SK-N-SH (cell line): Measurements from ENCODE around the gene LILRB4. TPM values are rescaled to one million over a fixed set of nuclear protein-coding genes. Genes with fewer than 3 reads are reported as not detected.

Experiments
- CTCF ChIA-PET: fragments of 300-600, 350-600 bp; formaldehyde crosslinking; extraction: SDS; loops from one replicate; lab custom pipeline; 2021; lab: Yijun Ruan, JAX
- POLR2A ChIA-PET: fragments of 350-600 bp; sonication (Branson Sonifier 250); formaldehyde crosslinking; extraction: SDS; loops from one replicate; lab custom pipeline; 2020; ENCODE audit warnings: antibody characterized with exemption, inconsistent platforms; lab: Yijun Ruan, JAX
- DNase-seq: peaks from one replicate; pipeline ENCODE4 v3.0.0; 2012
- H2AFZ ChIP-seq: fragments of 200-600 bp; sonication (generic); 2 replicates; pipeline ENCODE4 v1.8.1; 2016; ENCODE audit warnings: antibody characterized with exemption, mild to moderate bottlenecking, low read depth
- H3F3A ChIP-seq: fragments of 200-600 bp; sonication (generic); replicated peaks from 2 replicates; pipeline ENCODE3; 2016; ENCODE audit warnings: antibody characterized with exemption, mild to moderate bottlenecking; ENCODE audit not compliant: insufficient read depth
- H3K27ac ChIP-seq, 2 experiments: fragments of 200-500 bp in 1 of 2; fragments of 200-600 bp in 1 of 2; sonication (Bioruptor generic) in 1 of 2; sonication (generic), shearing (Covaris generic) in 1 of 2; 2 replicates each; pipeline versions ENCODE4 v1.5.1 to v1.6.1; 2014 to 2016; ENCODE audit warnings: low read depth in 2 of 2, inconsistent platforms in 1 of 2, low read length in 1 of 2, mild to moderate bottlenecking in 1 of 2, mixed read lengths in 1 of 2
- H3K27me3 ChIP-seq: fragments of 200-600 bp; sonication (generic), shearing (Covaris generic); 2 replicates; pipeline ENCODE4 v1.6.1; 2016; ENCODE audit warnings: mixed run types; ENCODE audit not compliant: insufficient read depth
- H3K36me3 ChIP-seq, 2 experiments: fragments of 200-500 bp in 1 of 2; fragments of 200-600 bp in 1 of 2; sonication (Bioruptor generic) in 1 of 2; sonication (generic) in 1 of 2; replicated peaks in 1 of 2; 2 replicates each; pipeline versions ENCODE3 to v1.5.1; 2014 to 2016; ENCODE audit warnings: low read length in 1 of 2, mild to moderate bottlenecking in 1 of 2; ENCODE audit not compliant: insufficient read depth in 2 of 2, control insufficient read depth in 1 of 2
- H3K4me1 ChIP-seq, 2 experiments: fragments of 200-500 bp in 1 of 2; fragments of 200-600 bp in 1 of 2; sonication (Bioruptor generic) in 1 of 2; sonication (generic), shearing (Covaris generic) in 1 of 2; 2 replicates each; pipeline versions ENCODE4 v1.5.1 to v1.6.1; 2014 to 2016; ENCODE audit warnings: low read depth in 1 of 2, low read length in 1 of 2, mixed run types in 1 of 2; ENCODE audit not compliant: insufficient read depth in 2 of 2, control insufficient read depth in 1 of 2
- H3K4me2 ChIP-seq: fragments of 200-600 bp; sonication (generic), shearing (Covaris generic); 2 replicates; pipeline ENCODE4 v1.6.1; 2017; ENCODE audit warnings: mixed run types
- H3K4me3 ChIP-seq, 2 experiments: fragments of 200-500 bp in 1 of 2; fragments of 200-600 bp in 1 of 2; sonication (Bioruptor generic) in 1 of 2; sonication (generic), shearing (Covaris generic) in 1 of 2; 2 replicates each; pipeline versions ENCODE4 v1.5.1 to v1.8.1; 2014 to 2016; ENCODE audit warnings: low read depth in 2 of 2, inconsistent platforms in 1 of 2, low read length in 1 of 2, mild to moderate bottlenecking in 1 of 2, mixed read lengths in 1 of 2, moderate library complexity in 1 of 2
- H3K79me2 ChIP-seq: fragments of 200-600 bp; sonication (generic); 2 replicates; pipeline ENCODE4 v1.8.1; 2017; ENCODE audit warnings: mild to moderate bottlenecking; ENCODE audit not compliant: insufficient read depth
- H3K9ac ChIP-seq: fragments of 200-600 bp; sonication (generic); 2 replicates; pipeline ENCODE4 v1.6.1; 2017; ENCODE audit warnings: mixed run types
- H3K9me2 ChIP-seq: fragments of 200-600 bp; sonication (generic); 2 replicates; pipeline ENCODE4 v1.6.1; 2017; ENCODE audit warnings: mixed run types
- H3K9me3 ChIP-seq: fragments of 200-600 bp; sonication (generic); 2 replicates; pipeline ENCODE4 v1.6.1; 2017; ENCODE audit warnings: mixed run types, mild to moderate bottlenecking, moderate library complexity
- H4K20me1 ChIP-seq: fragments of 200-600 bp; sonication (generic); 2 replicates; pipeline ENCODE4 v1.6.1; 2017; ENCODE audit warnings: mild to moderate bottlenecking, mixed run types; ENCODE audit not compliant: insufficient read depth
- CTCF ChIP-seq: fragments of 200-600 bp; sonication (generic); IDR thresholded peaks from 2 replicates; pipeline ENCODE4 v1.6.1; 2017; ENCODE audit warnings: antibody characterized with exemption, mild to moderate bottlenecking, moderate library complexity
- GATA2 ChIP-seq: sonication (generic); formaldehyde crosslinking; IDR thresholded peaks from 2 replicates; pipeline ENCODE4 v1.5.0; 2020; ENCODE audit warnings: mild to moderate bottlenecking, missing genetic modification reagents
- MXI1 ChIP-seq: IDR thresholded peaks from 2 replicates; pipeline ENCODE4 v1.6.1; 2012; ENCODE audit warnings: mild to moderate bottlenecking, low read depth, low read length, improper control_type of control experiment
- NFIC ChIP-seq: IDR thresholded peaks from 2 replicates; pipeline ENCODE4 v1.4.0; 2012; ENCODE audit warnings: borderline replicate concordance
- RAD21 ChIP-seq: IDR thresholded peaks from 2 replicates; pipeline ENCODE4 v1.6.1; 2012; ENCODE audit warnings: mild to moderate bottlenecking, low read length
- RCOR1 ChIP-seq: fragments of 150-350 bp; IDR thresholded peaks from 2 replicates; pipeline ENCODE4 v1.6.1; 2017; ENCODE audit warnings: antibody characterized with exemption, low read length
- SMC3 ChIP-seq: IDR thresholded peaks from 2 replicates; pipeline ENCODE4 v1.6.1; 2012; ENCODE audit warnings: low read depth, low read length, improper control_type of control experiment
- WGBS: methylation state at CpG from one replicate; pipeline ENCODE4 v1.1.6; 2017; ENCODE audit warnings: low lambda C conversion rate; 5-methylcytosine and 5-hydroxymethylcytosine counted together
- polyA plus RNA-seq, 3 experiments: library from polyadenylated mRNA; depleted of rRNA; stranded (reverse); fragments of >200 nt; gene quantifications; 2 replicates each; pipeline ENCODE4 v1.2.3, GENCODE V29; 2012

Gene LILRB4
- polyA plus RNA-seq, 1 of the 3 experiments (the other 2 are of a cell fraction): not detected

- no peaks in the 10 kb centered on the region for H3K4me1 ChIP-seq
- ChIA-PET POLR2A (no interaction called here), CTCF (interaction anchor here (0.7 to 6.2 kb wide), 10 partner anchors 10 to 765 kb away, joined by 3 to 48 read pairs (median 4); partner anchors contain the start of genes LILRB1 and LILRB4)
- peak; percentile 41 for DNase-seq
- peak; percentile 47; the same call in 1 of the 2 replicates for TF ChIP-seq RAD21
- peak; percentile 73 for TF ChIP-seq CTCF
- TF ChIP-seq SMC3: no peak
- H3K4me3 ChIP-seq: no peak overlapping the region
- 2% methylated on average over 6 of the region's 6 CpGs for WGBS
- H3F3A ChIP-seq: no peaks in the 10 kb centered on the region
- H3K4me2 ChIP-seq: no peak overlapping the region
- H3K27me3 ChIP-seq: peaks cover 29% of the 10 kb centered on the region; the same call in 1 of the 2 replicates
- H3K9me2 ChIP-seq: no peaks in the 10 kb centered on the region
- no peak overlapping the region for H3K27ac ChIP-seq
- no peak overlapping the region for H2AFZ ChIP-seq
- H3K79me2 ChIP-seq: no peaks in the 10 kb centered on the region
- no peak overlapping the region for H3K9ac ChIP-seq
- no peaks in the 10 kb centered on the region for H4K20me1 ChIP-seq
- H3K9me3 ChIP-seq: no peaks in the 10 kb centered on the region
- H3K36me3 ChIP-seq: no peaks in the 10 kb centered on the region
Observed at GRCh38 chr19:54653181-54653809, 9.5 kb upstream of the LILRB4 start.

- TF ChIP-seq NFIC: no peak
- TF ChIP-seq SMC3: no peak
- no peak for TF ChIP-seq MXI1
- no peak for TF ChIP-seq RCOR1
- TF ChIP-seq GATA2 (CRISPR knock-in tag): no peak
- TF ChIP-seq, all 33 proteins: peak for 0
- no peaks in the 10 kb centered on the region for H3K36me3 ChIP-seq
- no peaks in the 10 kb centered on the region for H4K20me1 ChIP-seq
- peaks cover 32% of the 10 kb centered on the region; the same call in 1 of the 2 replicates for H3K27me3 ChIP-seq
- no peak overlapping the region for H2AFZ ChIP-seq
- H3K9me2 ChIP-seq: no peaks in the 10 kb centered on the region
- no peak overlapping the region for H3K4me3 ChIP-seq
- WGBS: 4% methylated on average over 9 of the region's 14 CpGs
- no peak for DNase-seq
- H3K4me1 ChIP-seq: no peaks in the 10 kb centered on the region
- H3K4me2 ChIP-seq: no peak overlapping the region
- no peaks in the 10 kb centered on the region for H3K9me3 ChIP-seq
- H3K9ac ChIP-seq: no peak overlapping the region
- H3K79me2 ChIP-seq: no peaks in the 10 kb centered on the region
- H3K27ac ChIP-seq: no peak overlapping the region
- H3F3A ChIP-seq: no peaks in the 10 kb centered on the region
- ChIA-PET POLR2A (no interaction called here), CTCF (interaction anchor here (0.5 to 6.2 kb wide), 3 partner anchors 16 to 505 kb away, joined by 3 to 48 read pairs (median 3); no protein-coding TSS in a partner anchor)
Observed at GRCh38 chr19:54654447-54655321, 8.1 kb upstream of the LILRB4 start.
